ENCODE data around the gene ORC3.

- TF ChIP-seq POLR2A (IDR thresholded peaks at IDR 0.05) (no peak), CTCF (IDR thresholded peaks at IDR 0.05) (no peak)
Observed at GRCh38 chr6:87683890-87684289, 94.0 kb downstream of the ORC3 start.

All from Peyer's patch (tissue), 4 donors.